GM12872 (cell line): ENCODE results near the gene CORO2B.

Source experiments
- TF ChIP-seq, protein P1 (sequence below): IDR thresholded peaks from 3 replicates; pipeline ENCODE4 v1.5.1; 2011; ENCODE audit warnings: low read depth, mild to moderate bottlenecking, low read length, moderate library complexity; ENCODE audit not compliant: insufficient read depth

The CORO2B gene

DNA sequence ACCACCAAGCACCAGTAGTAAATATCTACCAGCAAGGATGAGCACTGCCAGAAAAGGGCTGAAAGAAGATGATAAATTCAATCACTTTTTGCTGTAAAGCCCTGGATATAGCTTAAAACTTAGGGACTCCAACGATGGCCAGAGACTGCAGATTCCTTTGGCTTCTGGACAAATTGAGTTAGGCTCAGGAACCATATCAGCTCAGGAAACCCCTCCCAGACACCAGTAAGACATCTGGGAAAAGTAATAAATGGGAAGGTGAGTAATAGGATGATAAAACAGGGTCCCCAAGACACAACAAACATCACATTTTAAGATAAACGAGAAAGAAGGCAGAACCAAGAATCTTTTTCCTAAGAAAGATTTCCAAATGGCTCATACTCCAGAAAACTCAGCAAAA, 176.9 kb downstream of the CORO2B start:
- TF ChIP-seq, protein P1, sequence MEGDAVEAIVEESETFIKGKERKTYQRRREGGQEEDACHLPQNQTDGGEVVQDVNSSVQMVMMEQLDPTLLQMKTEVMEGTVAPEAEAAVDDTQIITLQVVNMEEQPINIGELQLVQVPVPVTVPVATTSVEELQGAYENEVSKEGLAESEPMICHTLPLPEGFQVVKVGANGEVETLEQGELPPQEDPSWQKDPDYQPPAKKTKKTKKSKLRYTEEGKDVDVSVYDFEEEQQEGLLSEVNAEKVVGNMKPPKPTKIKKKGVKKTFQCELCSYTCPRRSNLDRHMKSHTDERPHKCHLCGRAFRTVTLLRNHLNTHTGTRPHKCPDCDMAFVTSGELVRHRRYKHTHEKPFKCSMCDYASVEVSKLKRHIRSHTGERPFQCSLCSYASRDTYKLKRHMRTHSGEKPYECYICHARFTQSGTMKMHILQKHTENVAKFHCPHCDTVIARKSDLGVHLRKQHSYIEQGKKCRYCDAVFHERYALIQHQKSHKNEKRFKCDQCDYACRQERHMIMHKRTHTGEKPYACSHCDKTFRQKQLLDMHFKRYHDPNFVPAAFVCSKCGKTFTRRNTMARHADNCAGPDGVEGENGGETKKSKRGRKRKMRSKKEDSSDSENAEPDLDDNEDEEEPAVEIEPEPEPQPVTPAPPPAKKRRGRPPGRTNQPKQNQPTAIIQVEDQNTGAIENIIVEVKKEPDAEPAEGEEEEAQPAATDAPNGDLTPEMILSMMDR, result no peak

DNA sequence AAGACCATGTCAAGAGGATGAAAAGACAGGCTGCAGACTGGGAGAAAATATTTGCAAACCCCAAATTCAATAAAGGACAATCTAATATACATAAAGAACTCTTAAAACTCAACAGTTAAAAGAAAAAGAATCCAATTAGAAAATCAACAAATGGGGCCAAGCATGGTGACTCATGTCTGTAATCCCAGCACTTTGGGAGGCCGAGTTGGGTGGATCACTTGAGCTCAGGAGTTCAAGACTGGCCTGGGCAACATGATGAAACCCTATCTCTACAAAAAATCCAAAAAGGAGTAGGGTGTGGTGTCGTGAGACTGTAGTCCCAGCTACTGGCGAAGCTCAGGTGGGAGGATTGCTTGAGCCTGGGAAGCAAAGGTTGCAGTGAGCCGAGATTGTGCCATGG, 184.3 kb downstream of the CORO2B start:
- TF ChIP-seq, protein P1, result no peak

DNA sequence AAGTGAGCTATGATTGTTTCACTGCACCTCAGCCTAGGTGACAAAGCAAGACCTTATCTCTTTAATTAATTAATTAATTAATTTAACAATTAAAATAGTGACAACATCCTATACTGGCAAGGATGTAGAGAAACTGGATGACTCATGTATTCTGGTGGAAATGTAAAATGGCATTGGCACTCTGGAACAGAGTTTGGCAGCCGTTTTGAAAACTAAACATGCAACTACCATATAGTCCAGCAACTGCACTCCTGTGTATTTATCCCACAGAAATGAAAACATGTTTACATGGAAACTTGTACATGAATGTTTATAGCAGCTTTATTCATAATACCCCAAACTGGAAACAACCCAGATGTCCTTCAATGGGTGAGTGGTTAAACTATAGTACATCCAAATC, 185.3 kb downstream of the CORO2B start:
- TF ChIP-seq, protein P1, result no peak

- TF ChIP-seq, protein P1, result no peak
Observed at GRCh38 chr15:68765602-68766368, 187.0 kb downstream of the CORO2B start.

DNA sequence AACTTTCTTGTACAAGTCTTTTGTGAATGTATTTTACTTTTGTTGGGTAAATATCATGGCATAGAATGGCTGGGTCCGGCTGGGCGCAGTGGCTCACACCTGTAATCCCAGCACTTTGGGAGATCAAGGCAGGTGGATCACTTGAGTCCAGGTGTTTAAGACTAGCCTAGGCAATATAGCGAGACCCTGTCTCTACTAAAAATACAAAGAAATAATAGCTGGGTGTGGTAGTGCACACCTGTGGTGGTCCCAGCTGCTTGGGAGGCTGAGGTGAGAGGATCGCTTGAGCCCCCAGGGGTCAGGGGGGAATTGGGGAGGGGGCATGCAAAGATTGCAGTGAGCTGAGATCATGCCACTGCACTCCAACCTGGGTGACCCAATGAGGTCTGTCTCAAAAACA, 189.0 kb downstream of the CORO2B start:
- TF ChIP-seq, protein P1, result no peak

DNA sequence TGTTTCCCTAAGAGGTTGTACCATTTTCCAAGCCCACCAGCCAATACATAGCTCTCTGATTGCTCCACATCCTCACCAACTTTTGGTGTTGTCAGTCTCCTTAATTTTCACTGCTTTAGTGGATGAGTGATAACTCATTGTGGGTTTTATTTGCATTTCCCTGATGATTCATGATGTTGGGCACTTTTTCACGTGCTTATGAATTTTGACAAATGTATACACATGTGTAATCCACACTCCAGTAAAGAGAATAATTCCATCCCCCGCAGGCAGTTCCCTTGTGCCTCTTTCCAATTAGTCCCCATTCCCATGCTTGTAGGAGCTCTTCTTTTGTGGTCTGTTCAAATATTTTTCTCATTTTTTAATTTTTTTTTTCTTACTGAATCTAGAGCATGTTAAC, 189.5 kb downstream of the CORO2B start:
- TF ChIP-seq, protein P1, result no peak

DNA sequence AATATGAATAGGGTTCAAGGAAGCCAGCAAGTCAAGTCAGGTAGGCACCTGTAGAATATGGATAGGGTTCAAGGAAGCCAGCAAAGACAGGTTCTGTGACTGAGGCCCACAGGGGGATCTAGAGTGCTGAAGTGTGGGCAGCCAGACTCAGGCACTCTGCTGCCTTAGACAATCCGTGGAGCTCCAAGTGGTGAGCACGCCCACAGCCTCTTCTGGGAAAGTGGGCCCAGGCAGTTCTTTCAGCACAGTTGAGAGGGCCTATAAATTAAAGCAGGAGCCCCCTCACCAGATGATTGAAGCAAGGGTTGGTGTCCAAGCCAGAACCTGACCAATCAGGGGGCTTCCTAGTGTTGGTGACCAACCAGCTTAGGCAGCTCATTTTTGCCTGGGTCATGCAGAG, 190.9 kb downstream of the CORO2B start:
- TF ChIP-seq, protein P1, result no peak

DNA sequence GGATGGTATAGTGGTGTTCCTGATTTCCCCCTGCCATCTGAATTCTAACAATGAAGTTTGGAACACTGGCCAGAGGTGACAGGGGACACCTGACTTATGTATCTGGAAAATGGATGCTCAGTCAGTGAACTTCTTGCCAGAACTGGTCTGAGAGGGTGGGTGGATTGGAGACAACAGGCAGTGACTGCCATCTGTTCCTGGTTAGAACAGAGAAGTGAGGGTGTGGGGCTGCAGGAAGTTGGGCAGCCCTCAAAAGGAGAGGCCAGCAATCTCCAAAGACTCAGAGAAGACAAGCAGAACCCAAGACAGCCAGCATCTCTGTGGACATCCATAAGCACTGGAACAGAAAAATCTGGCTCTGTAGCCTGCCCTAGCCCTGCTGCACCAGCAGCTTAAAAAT, 191.4 kb downstream of the CORO2B start:
- TF ChIP-seq, protein P1, result no peak
